IPS DF 6.9 (cell line): ENCODE measurements around the gene NRXN3.

Experiments
- DNase-seq: peaks from one replicate; pipeline ENCODE4 v3.0.0-alpha.2; 2013; ENCODE audit warnings: low read depth, low spot score
- H3K27ac ChIP-seq: one replicate; pipeline ENCODE4 v1.5.1; 2013; ENCODE audit warnings: low read length, control low read depth
- H3K27me3 ChIP-seq: 2 replicates; pipeline ENCODE4 v1.6.1; 2013; ENCODE audit warnings: mild to moderate bottlenecking, low read length; ENCODE audit not compliant: control insufficient read depth, insufficient read depth
- H3K36me3 ChIP-seq: 2 replicates; pipeline ENCODE4 v1.6.1; 2013; ENCODE audit warnings: low read length; ENCODE audit not compliant: control insufficient read depth, insufficient read depth
- H3K4me1 ChIP-seq: 2 replicates; pipeline ENCODE4 v1.6.1; 2013; ENCODE audit warnings: low read length; ENCODE audit not compliant: control insufficient read depth, insufficient read depth
- H3K4me3 ChIP-seq: 2 replicates; pipeline ENCODE4 v1.5.1; 2013; ENCODE audit warnings: mild to moderate bottlenecking, low read length
- H3K9me3 ChIP-seq: 2 replicates; pipeline ENCODE4 v1.6.1; 2013; ENCODE audit warnings: low read length, inconsistent platforms; ENCODE audit not compliant: control insufficient read depth, insufficient read depth
- WGBS: extraction: QIAGEN DNeasy Blood & Tissue Kit; methylation state at CpG from one replicate; pipeline ENCODE4 v1.1.7; 2013; ENCODE audit warnings: mixed read lengths, missing lambda C conversion rate; ENCODE audit not compliant: insufficient read length, insufficient coverage; 5-methylcytosine and 5-hydroxymethylcytosine counted together

The NRXN3 gene

GRCh38 chr14:78593949-78594348 lies 423.8 kb downstream of the NRXN3 start:
- H3K27me3 ChIP-seq, result no peaks in the 10 kb centered on the region
- WGBS, result no CpG with 5 or more reads among the region's 11 CpGs
- peaks cover 2% of the 10 kb centered on the region; the same call in 1 of the 2 replicates for H3K4me1 ChIP-seq
- H3K4me3 ChIP-seq, result no peak overlapping the region
- no peaks in the 10 kb centered on the region for H3K36me3 ChIP-seq
- DNase-seq, result no peak
- H3K27ac ChIP-seq, result no peak overlapping the region
- no peaks in the 10 kb centered on the region for H3K9me3 ChIP-seq

DNA sequence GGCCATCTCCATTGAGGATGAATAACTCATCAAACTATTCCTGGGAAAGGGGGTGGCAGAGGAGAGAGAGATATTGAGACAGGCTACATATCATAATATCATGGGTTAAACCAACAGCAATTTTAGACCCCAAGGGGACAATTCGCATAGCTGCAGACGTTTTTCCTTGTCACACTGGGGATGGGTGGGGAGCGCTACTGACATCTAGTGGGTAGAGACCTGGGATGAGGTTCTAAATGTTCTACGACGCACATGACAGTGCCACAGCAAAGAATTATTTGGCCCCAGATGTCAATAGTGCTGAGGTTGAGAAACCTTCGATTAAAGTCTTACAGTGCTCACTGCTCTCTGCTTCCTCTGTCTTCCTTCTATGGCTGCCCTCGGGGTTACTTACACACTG lies 425.6 kb downstream of the NRXN3 start:
- Histone ChIP-seq H3K36me3 (no peaks in the 10 kb centered on the region), H3K9me3 (no peaks in the 10 kb centered on the region), H3K27me3 (no peaks in the 10 kb centered on the region), H3K4me3 (no peak overlapping the region), H3K27ac (no peak overlapping the region), H3K4me1 (peaks cover 2% of the 10 kb centered on the region; the same call in 1 of the 2 replicates)
- DNase-seq, result no peak
- whole genome bisulfite sequencing, result no CpG with 5 or more reads among the region's 7 CpGs

GRCh38 chr14:78598046-78598920 lies 428.1 kb downstream of the NRXN3 start:
- Histone ChIP-seq H3K4me1 (peaks cover 2% of the 10 kb centered on the region; the same call in 1 of the 2 replicates), H3K4me3 (no peak overlapping the region), H3K27me3 (no peaks in the 10 kb centered on the region), H3K9me3 (no peaks in the 10 kb centered on the region), H3K36me3 (no peaks in the 10 kb centered on the region), H3K27ac (no peak overlapping the region)
- DNase-seq, result peak; percentile 55
- WGBS, result no CpG with 5 or more reads among the region's 13 CpGs

DNA sequence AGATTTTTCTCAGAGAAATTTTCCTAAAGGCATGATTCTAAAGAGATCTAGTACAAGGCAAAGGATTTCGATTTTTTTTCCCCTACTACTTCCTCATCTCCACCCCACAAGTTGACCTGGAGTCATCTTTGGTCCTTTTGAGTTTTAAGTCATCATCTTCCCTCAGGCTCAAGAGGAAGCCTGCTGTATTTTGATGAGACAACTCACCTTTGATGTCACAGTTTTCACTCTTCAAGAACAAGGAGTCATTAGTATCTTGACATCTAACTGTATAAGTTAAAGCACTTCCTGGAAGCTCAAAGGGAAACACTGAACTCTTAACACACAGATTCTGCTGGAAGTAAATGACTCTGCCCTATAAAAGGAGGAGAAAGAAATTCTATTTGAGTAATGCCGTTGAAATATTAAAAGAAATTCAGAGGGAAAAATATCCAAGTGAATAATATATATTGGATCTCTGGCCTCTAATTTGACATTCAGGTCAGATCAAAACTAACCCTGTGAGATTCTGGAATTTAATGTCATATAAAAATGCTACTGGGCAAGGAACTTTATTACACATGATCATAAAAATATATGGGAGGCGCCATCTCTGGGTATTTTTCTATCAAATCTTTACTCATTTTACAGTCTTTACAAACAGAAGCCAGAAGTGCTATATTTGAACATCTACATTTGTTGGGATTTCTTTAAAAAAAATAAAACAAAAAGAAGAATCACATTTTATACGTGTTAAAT lies 435.0 kb downstream of the NRXN3 start:
- no peak for DNase-seq
- H3K27ac ChIP-seq, result no peak overlapping the region
- no peaks in the 10 kb centered on the region for H3K9me3 ChIP-seq
- H3K4me1 ChIP-seq, result no peaks in the 10 kb centered on the region
- H3K27me3 ChIP-seq, result no peaks in the 10 kb centered on the region
- no CpG with 5 or more reads among the region's 4 CpGs for WGBS
- H3K4me3 ChIP-seq, result no peak overlapping the region
- no peaks in the 10 kb centered on the region for H3K36me3 ChIP-seq

- WGBS, result no CpG with 5 or more reads among the region's 1 CpG
- Histone ChIP-seq H3K4me3 (no peak overlapping the region), H3K36me3 (no peaks in the 10 kb centered on the region), H3K9me3 (no peaks in the 10 kb centered on the region), H3K27me3 (no peaks in the 10 kb centered on the region), H3K4me1 (no peaks in the 10 kb centered on the region), H3K27ac (no peak overlapping the region)
- no peak for DNase-seq
Observed at GRCh38 chr14:78605897-78606500, 435.8 kb downstream of the NRXN3 start.

GRCh38 chr14:78608998-78609787 lies 439.0 kb downstream of the NRXN3 start:
- Histone ChIP-seq H3K4me1 (no peaks in the 10 kb centered on the region), H3K27me3 (no peaks in the 10 kb centered on the region), H3K27ac (no peak overlapping the region), H3K9me3 (no peaks in the 10 kb centered on the region), H3K4me3 (no peak overlapping the region), H3K36me3 (no peaks in the 10 kb centered on the region)
- DNase-seq, result no peak
- WGBS, result no CpG with 5 or more reads among the region's 4 CpGs

DNA sequence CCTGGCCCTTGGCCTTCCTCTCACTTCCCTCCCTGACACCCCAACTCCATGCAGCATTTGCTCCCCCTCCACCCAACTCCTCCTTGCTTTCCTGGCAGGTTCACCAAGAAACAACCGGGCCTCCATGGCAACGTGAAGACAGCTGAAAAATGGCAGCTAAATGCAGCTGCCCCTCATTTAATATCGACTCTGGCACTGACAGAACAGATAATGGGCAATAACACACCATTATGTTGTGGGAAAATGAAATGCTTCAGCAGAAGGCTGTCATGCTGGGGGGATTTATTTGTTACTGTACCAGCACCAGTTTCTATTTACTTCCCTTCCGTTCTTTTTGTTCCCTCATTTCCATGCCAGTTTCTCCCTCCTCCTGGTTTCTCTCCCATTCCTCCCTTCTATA lies 440.8 kb downstream of the NRXN3 start:
- Histone ChIP-seq H3K27ac (no peak overlapping the region), H3K36me3 (no peaks in the 10 kb centered on the region), H3K9me3 (no peaks in the 10 kb centered on the region), H3K4me1 (no peaks in the 10 kb centered on the region), H3K27me3 (no peaks in the 10 kb centered on the region), H3K4me3 (no peak overlapping the region)
- no peak for DNase-seq
- no CpG with 5 or more reads among the region's 4 CpGs for WGBS

DNA sequence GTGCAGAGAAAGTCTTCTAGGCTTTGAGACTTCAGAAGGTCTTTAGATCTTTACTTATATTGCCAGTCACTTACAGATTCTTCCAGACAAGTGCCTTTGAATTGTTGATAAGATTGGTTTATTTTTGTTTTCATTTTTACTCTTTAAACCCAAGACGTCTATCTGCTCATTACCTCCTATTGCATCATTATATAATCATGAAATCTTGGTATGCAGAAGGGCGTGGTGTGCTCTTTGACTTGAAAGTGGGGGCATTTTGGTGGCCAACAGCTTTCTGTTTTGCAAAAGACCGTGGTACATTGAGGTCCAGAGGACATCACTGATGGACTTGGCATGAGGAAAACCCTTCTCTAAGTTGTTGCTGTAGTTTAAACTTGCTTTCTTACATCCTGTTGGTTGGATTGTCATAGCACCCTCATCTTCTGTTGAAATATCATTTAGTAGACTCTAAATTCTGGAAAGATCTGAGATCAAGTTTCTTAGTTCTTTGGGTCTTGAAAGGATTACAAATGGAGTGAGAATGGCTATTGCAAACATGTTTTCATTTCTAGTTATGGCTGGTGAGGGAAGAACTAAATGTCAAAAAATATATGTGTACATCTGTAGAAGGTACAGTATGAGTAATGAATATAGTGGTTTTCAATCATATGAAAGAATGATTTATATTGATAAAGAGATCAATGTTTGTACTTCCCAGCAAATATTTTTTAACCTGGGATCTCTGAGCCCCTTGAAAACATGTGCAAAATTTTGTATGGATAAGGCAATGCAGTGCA lies 441.8 kb downstream of the NRXN3 start:
- no peaks in the 10 kb centered on the region for H3K36me3 ChIP-seq
- H3K4me3 ChIP-seq, result no peak overlapping the region
- no peak overlapping the region for H3K27ac ChIP-seq
- WGBS, result no CpG with 5 or more reads among the region's 3 CpGs
- no peaks in the 10 kb centered on the region for H3K27me3 ChIP-seq
- no peaks in the 10 kb centered on the region for H3K9me3 ChIP-seq
- no peaks in the 10 kb centered on the region for H3K4me1 ChIP-seq
- no peak for DNase-seq

DNA sequence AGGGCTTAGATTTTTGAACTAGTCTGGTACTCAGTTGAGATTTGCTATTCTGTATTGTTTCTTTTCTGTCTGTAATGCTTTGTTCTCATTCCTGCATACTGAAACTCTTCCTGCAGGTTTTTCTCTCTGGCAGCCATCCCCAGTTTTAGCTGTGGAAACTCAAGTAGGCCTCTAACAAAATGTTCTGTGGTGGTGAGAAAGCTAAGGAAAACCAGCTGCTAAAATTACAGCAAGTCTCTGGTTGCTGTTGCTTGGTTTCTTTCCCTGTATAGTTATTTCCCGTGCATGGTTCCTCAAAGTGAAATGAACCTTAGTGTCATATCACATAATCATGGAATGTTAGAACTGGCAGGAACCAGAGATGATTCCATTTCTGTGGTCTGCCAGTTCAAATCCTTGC lies 442.5 kb downstream of the NRXN3 start:
- H3K27ac ChIP-seq, result no peak overlapping the region
- no peaks in the 10 kb centered on the region for H3K9me3 ChIP-seq
- no peaks in the 10 kb centered on the region for H3K36me3 ChIP-seq
- no peak for DNase-seq
- no CpG with 5 or more reads among the region's 1 CpG for WGBS
- H3K27me3 ChIP-seq, result no peaks in the 10 kb centered on the region
- H3K4me1 ChIP-seq, result no peaks in the 10 kb centered on the region
- no peak overlapping the region for H3K4me3 ChIP-seq
